ENCODE results near the gene AK1.
A peak's percentile ranks its signal among the peaks of the same experiment; 100 is the strongest.
"Not testable (repeated sequence)": the region's sequence is repeated elsewhere in the genome, so short reads cannot be mapped to it uniquely, and the experiment has no call there.

Gene AK1

DNA sequence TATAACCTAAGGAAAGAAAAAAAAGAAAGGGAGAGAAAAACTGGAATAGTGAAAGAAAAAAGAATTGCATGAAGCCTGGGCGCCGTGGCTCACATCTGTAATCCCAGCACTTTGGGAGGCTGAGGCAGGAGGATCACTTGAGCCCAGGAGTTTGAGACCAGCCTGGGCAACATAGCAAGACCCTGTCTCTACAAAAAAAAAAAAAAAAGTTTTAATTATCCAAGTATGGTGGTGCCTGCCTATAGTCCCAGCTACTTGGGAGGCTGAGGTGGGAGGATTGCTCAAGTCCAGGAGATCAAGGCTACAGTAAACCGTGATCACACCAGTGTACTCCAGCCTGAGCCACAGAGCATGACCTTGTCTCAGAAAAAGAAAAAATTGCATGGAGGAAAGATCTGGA lies 4.2 kb upstream of the AK1 start:
- DNase-seq, result not testable (repeated sequence)

DNA sequence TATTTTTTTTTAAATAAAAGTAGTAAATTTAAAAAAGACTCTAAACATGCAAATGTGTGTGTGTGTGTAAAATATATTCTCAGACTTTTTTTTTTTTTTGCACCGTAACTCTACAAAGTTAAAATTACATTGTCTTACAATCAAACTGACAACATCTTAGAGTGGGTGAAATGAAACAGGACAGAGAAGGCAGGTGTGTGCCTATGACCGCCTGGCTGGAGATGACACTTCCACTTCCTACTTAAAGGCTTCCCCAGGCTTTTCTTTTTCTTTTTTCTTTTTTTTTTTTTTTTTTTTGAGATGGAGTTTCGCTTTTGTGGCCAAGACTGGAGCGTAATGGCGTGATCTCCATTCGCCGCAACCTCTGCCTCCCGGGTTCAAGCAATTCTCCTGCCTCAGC lies 2.7 kb upstream of the AK1 start:
- no peak for DNase-seq

GRCh38 chr9:127878652-127879390 lies 1.3 kb upstream of the AK1 start:
- DNase-seq, result no peak

GRCh38 chr9:127878001-127878651 lies 651 bp upstream of the AK1 start:
- DNase-seq, result no peak

DNA sequence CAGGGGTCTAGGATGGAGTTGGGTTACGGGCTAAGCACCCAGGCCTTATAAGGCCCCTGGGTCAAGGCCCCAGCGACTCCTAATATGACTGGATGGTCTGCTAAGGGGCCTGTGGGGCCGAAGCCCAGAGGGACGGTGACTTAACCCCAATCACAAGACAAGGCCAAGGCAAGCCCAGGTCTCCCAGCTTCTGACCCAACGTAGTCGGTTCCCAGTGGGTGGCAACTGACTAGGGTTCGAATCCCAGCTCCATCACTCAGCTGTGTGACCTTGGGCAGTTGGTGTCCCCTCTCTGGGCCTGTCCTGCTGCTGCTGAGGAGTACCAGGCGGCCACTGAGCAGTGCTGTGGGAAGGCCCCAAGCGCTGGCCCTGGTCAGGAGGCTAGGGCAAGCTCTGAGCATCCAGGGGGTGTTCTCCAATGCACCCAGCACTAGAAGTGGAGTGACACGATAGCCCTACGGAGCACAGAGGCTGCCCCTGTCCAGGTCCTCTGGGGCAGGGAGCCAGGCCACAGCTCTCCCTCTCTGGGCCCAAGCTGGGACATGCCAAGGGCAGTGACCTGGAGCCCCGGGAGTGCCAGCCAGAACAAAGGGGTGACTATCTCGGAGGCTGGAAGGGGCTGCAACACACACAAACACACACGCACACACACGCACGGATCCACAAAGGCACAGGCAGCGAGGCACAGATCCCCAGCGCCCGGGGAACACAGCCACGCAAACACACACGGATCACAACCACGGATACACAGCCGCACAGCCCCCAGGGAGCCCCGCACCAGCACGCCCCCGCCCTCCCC lies 512 bp downstream of the AK1 start:
- no peak for DNase-seq

GRCh38 chr9:127876026-127876763 lies 1.3 kb downstream of the AK1 start:
- DNase-seq, result no peak

- DNase-seq, result no peak
Measured at GRCh38 chr9:127875306-127875966, 2.0 kb downstream of the AK1 start.

DNA sequence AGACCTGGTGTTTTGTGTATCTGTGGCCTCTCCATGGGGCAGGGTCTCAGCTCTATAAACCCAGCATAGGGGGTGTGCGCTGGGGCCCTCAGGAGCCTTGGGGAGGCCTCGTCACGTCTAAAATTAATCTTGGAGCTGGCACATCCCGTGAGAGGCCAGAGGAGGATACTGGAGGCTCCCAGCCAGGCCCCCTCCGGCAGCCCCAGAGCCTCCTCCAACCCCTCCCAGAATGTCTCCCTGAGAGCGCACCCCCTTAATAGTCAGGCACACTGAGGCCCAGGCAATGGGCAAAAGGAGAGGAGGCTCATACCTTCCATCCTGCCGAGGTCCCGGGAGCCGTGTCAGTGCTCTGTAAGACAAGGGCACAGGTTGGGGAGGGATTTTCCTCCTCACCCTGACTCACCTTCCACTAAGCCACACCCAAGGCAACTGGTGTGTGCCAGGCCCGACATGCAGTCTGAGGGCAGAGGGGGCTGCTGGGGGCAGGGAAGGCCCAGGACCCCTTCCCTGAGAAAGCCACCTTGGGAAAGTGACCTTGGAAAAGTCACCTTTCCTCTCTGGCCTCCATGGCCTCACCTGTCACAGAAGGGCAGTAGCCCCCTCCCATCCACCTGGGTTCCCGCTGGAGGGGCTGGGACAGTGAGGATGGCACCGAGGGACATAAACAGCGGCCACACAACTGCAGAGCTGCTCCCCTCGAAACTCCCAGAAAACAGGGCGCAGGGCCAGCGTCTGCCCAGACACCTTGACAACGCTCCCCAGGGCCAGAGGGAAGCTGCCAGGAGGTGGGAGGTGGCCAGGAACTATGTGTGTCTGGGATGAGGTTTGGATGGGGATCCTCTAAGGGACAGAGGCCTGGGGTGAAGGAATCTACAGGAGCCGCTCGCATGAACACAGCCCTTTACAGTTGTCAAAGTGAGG lies 2.9 kb downstream of the AK1 start:
- no peak for DNase-seq

DNA sequence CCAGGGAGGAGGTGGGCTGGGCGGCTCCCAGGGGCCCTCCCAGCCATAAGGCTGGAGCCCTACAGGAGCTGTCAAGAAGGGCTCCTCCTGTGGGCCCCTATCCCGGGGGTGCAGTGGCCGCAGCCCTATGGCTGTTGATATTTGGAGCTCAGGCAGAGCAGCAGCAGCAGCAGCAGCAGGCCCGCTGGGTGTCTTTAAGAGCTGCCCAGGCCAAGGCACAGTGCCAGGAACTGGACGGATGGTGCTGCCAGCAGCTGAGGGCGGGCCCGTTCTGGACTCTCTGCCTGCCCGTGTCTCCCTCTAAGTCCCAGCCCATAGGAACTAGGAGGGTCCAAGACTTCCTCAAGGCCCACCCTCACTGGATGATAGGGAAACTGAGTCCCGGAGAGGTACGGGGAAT lies 3.6 kb downstream of the AK1 start:
- no peak for DNase-seq

- no peak for DNase-seq
Measured at GRCh38 chr9:127873223-127873691, 4.2 kb downstream of the AK1 start.

DNA sequence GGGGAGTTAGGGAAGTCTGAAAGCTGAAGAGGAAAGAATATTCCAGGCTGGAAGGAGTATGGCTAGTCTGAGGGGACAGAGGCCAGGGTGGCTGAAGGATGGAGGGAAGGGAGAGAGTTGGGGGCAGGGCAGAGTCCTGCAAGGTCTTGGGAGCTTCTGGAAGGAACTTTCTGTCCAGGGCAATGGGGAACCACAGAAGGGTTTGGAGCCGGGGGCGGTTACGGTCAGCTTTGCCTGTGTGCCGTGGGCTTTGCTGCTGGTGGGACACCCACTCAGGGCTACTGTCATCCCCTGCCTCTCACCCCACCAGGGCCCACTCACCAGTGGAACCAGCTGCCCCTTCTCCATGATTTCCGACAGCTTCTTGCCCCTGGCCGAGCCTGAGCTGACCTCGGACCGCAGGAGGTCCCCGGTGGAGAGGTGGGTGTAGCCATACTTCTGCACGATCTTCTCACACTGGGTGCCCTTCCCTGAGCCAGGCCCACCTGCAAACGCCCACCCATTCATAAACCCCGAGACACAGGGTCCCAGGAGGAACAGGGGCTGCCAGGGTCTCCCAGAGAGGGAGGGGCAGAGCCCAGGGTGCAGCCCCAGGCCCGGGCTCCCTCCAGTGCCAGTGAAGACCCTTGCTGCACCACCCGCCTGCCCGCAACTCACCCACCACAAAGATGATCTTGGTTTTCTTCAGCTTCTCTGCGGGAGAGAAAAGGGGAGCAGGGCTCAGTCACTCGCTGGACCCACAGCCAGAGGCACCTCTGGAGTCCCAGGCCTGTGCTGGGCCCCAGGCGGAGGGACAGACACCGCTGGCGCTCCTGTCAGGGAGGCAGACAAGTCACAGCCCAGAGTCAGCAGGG lies 4.9 kb downstream of the AK1 start:
- DNase-seq, result no peak

- no peak for DNase-seq
Measured at GRCh38 chr9:127871531-127871930, 5.9 kb downstream of the AK1 start.

- DNase-seq, result no peak
Measured at GRCh38 chr9:127870887-127871286, 6.6 kb downstream of the AK1 start.

GRCh38 chr9:127870153-127870491 lies 7.4 kb downstream of the AK1 start:
- DNase-seq, result not testable (repeated sequence)

DNA sequence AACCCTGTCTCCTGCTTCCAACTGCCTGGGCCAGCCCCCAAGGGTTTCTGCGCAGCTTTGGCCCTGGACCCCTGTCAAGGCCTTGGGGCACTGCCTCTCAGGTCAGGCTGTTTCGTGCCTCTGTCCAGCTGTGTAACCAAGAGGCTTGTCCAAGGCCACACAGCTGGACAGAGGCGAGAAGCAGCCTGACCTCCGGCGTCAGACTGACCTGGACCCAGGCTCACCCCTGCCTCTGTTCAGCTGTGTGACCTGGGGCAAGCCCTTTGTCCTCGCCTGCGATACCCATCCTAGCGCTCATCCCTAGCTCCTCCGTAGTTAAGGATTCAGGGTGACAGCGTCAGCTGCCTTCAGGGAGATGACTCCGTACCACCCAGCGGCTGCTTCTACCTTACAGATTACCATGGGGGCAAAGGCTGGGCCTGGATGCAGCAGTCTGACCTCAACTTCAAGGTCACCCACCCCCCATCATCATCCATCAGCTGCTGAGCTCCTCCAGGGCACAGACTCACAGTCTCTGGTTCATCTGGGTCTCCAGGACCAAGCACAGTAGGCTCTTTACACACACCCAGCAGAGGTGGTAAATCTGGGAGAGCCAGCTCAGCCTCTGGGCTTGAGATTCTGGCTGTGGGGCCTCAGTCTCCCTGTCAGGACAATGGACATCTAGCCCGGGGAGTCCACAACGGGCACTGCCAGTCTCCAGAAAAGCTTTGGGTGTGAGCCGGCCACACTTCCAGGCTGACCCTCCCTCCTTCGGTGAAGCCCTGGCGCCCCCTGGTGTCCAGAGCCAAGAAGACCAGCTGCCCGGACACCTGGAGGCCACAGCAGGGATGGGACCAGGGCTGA lies 7.9 kb downstream of the AK1 start:
- peak; percentile 79 for DNase-seq

- no peak for DNase-seq
Measured at GRCh38 chr9:127868278-127868902, 9.1 kb downstream of the AK1 start.

DNA sequence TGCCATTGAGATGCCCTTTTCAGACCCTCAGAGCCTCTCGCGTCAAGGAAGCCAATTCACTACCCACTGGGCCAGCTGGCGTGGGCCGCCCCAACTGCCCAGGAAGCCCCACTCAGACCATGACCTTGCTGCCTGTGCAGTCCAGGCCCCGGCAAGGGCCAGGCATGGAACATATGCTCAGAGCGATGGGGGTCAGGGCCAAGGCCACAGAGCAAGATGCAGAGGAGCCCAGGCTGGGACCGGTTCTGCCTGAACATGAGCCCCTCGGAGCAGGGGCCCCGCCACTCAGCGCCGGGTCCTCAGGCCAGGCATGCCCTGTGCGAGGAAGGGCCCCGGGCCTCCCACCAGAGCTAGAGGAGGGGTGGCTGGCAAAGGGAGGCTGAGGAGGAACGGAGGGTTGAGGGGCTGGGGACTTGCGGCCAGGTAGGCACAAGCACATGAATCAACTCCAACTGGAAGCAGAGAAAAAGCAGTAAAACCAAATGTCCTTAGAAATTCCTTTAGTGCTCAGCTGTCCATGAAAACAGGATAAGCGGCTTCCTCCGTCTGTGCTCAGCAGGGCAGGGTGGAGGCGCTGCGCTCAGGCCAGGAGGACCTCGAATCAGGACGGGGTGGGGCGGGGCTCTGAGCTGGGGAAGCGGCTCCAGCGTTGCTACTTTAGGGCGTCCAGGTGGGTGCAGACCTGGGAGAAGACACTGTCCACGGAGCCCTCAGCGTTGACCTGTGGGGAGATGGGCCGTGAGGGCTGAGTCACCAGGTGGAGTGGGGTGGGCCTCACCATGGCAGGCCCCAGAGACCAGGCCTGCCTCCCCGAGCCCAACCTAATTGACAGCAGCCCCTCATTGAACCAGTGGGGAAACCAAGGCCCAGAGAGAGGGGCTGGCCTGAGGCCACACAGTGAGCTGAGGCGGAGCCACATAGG lies 9.9 kb downstream of the AK1 start:
- no peak for DNase-seq

DNA sequence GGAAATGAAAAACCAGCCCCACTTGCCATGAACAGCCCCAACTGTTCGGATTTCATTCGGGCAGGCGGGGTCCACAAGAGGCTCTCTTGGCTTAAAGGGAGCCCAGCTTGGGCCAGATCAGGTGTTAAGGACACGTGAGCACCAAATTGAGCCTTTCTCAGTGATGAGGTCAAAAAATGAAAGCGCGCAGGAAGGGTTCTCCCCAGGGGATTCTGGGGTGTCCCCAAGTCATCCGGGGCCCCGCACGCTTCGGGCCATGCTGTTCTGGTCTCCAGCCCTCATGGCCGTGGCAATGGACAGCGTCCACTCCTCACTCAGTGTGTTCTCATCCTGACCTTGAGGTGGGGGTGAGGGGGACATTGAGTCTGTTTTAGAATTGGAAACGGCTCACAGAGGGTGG lies 10.9 kb downstream of the AK1 start:
- DNase-seq, result no peak

Data from NCI-H1092 (cell line).